Panc1 (cell line): Measurements from ENCODE around the gene TSPAN33. TPM values are rescaled to one million over a fixed set of nuclear protein-coding genes. Genes with fewer than 3 reads are reported as not detected.
"Not testable (repeated sequence)": the region's sequence is repeated elsewhere in the genome, so short reads cannot be mapped to it uniquely, and the experiment has no call there.

ENCODE experiments used
- ATAC-seq: fragments of 200-7000 bp; cut with Tn5 transposase; 2 replicates; pipeline ENCODE4 v1.9.1; 2020; ENCODE audit warnings: mild to moderate bottlenecking, moderate library complexity
- BruUV-seq: library from RNA; stranded (reverse); fragments of 400-500 nt; replicated peaks from 2 replicates; lab custom pipeline; 2021; lab: Mats Ljungman, UMichigan
- CTCF ChIA-PET: fragments of 300-600 bp; sonication (Branson Sonifier 250); formaldehyde crosslinking; loops from one replicate; lab custom pipeline; 2022; ENCODE audit warnings: antibody characterized with exemption; lab: Charles Lee
- POLR2A ChIA-PET: fragments of 300-600 bp; sonication (Branson Sonifier 250); formaldehyde crosslinking; loops from one replicate; lab custom pipeline; 2022; ENCODE audit warnings: antibody characterized with exemption; lab: Charles Lee
- DNase-seq: peaks from one replicate; pipeline ENCODE4 v3.0.0-alpha.2; 2010; ENCODE audit warnings: low read depth, low spot score
- H3K27ac ChIP-seq: 2 replicates; pipeline ENCODE4 v1.5.1; 2011; ENCODE audit warnings: mild to moderate bottlenecking, low read length, inconsistent platforms
- H3K27me3 ChIP-seq: fragments of 200-500 bp; sonication (Bioruptor generic); 2 replicates; pipeline ENCODE4 v1.6.0; 2014; ENCODE audit warnings: low read length, inconsistent platforms; ENCODE audit not compliant: control insufficient read depth, insufficient read depth
- H3K36me3 ChIP-seq: fragments of 200-500 bp; sonication (Bioruptor generic); 2 replicates; pipeline ENCODE4 v1.5.1; 2014; ENCODE audit warnings: inconsistent platforms, mild to moderate bottlenecking, low read length, moderate library complexity; ENCODE audit not compliant: control insufficient read depth, insufficient read depth
- H3K4me1 ChIP-seq: 2 replicates; pipeline ENCODE4 v1.5.1; 2011; ENCODE audit warnings: inconsistent platforms, mild to moderate bottlenecking, low read length, moderate library complexity; ENCODE audit not compliant: control insufficient read depth, insufficient read depth
- H3K4me3 ChIP-seq, 2 experiments: 2 replicates each; pipeline ENCODE4 v1.5.1; 2011 to 2012; ENCODE audit warnings: low read depth in 2 of 2, low read length in 2 of 2, mild to moderate bottlenecking in 2 of 2, inconsistent platforms in 1 of 2, moderate library complexity in 1 of 2
- H3K9me3 ChIP-seq: fragments of 200-500 bp; sonication (Bioruptor generic); 2 replicates; pipeline ENCODE4 v1.5.1; 2014; ENCODE audit warnings: low read depth, mild to moderate bottlenecking, inconsistent platforms, low read length, moderate library complexity; ENCODE audit not compliant: control insufficient read depth, insufficient read depth
- CTCF ChIP-seq: fragments of 450-650 bp; IDR thresholded peaks from 2 replicates; pipeline ENCODE4 v1.5.1; 2017; ENCODE audit warnings: mild to moderate bottlenecking
- POLR2AphosphoS5 ChIP-seq: IDR thresholded peaks from 2 replicates; pipeline ENCODE4 v1.6.1; 2012; ENCODE audit warnings: mild to moderate bottlenecking, low read depth, low read length, moderate library complexity
- REST ChIP-seq, 2 experiments: IDR thresholded peaks; 2 replicates each; pipeline ENCODE4 v1.6.1; 2011 to 2012; ENCODE audit warnings: low read depth in 2 of 2, control low read depth in 1 of 2, low read length in 1 of 2, mild to moderate bottlenecking in 1 of 2, moderate library complexity in 1 of 2; ENCODE audit not compliant: insufficient read depth in 1 of 2
- SIN3A ChIP-seq: IDR thresholded peaks from 2 replicates; pipeline ENCODE4 v1.6.1; 2012; ENCODE audit warnings: low read depth, mild to moderate bottlenecking, low read length, moderate library complexity, borderline replicate concordance; ENCODE audit not compliant: insufficient read depth
- TCF7L2 ChIP-seq: IDR thresholded peaks from 2 replicates; pipeline ENCODE4 v1.6.1; 2011; ENCODE audit warnings: mild to moderate bottlenecking, low read depth, low read length, inconsistent platforms
- in situ Hi-C: cut with HindIII; loops from 2 replicates; pipeline ENCODE4 v1.10.0; 2016; ENCODE audit warnings: low sequenced_read_pairs, low pct_unique_long_range_greater_than_20kb
- intact Hi-C: fragments of 100-400 bp; cut with micrococcal nuclease; formaldehyde crosslinking; loops from one replicate; pipeline ENCODE4 v1.10.0; 2022; ENCODE audit not compliant: unreplicated experiment
- total RNA-seq: library from RNA; stranded (reverse); gene quantifications from one replicate; pipeline ENCODE4 v1.2.1, GENCODE V29; 2021; ENCODE audit not compliant: unreplicated experiment

The TSPAN33 gene
- total RNA-seq, 1 experiment from 2014 or later: 5.4 TPM

- TF ChIP-seq POLR2AphosphoS5: no peak
- no peak for TF ChIP-seq CTCF
- no peak for TF ChIP-seq REST (IDR thresholded peaks at IDR 0.05; ENCODE audit: insufficient read depth in 1 of 2, low read depth in 2 of 2, low read length in 1 of 2)
- TF ChIP-seq TCF7L2: no peak
- TF ChIP-seq SIN3A: no peak
- Histone ChIP-seq H3K27me3 (no peaks in the 10 kb centered on the region), H3K4me3 (no peak overlapping the region), H3K4me1 (no peaks in the 10 kb centered on the region), H3K27ac (no peak overlapping the region), H3K36me3 (no peaks in the 10 kb centered on the region), H3K9me3 (peaks cover 4% of the 10 kb centered on the region; the same call in 1 of the 2 replicates)
- in situ Hi-C loops (no loop called here), intact Hi-C loops (no loop called here)
- ChIA-PET CTCF (no interaction called here), POLR2A (no interaction called here)
- BruUV-seq: no TSS peak
- ATAC-seq (no peak), DNase-seq (no peak)
Observed at GRCh38 chr7:129118182-129118581, 26.3 kb upstream of the TSPAN33 start.

- ATAC-seq (no peak), DNase-seq (no peak)
- TF ChIP-seq REST (IDR thresholded peaks at IDR 0.05; ENCODE audit: insufficient read depth in 1 of 2, low read depth in 2 of 2, low read length in 1 of 2) (no peak), POLR2AphosphoS5 (no peak), TCF7L2 (no peak), SIN3A (no peak), CTCF (no peak)
- Histone ChIP-seq H3K27ac (no peak overlapping the region), H3K4me3 (no peak overlapping the region), H3K4me1 (no peaks in the 10 kb centered on the region), H3K36me3 (no peaks in the 10 kb centered on the region), H3K9me3 (peaks cover 4% of the 10 kb centered on the region; the same call in 1 of the 2 replicates), H3K27me3 (no peaks in the 10 kb centered on the region)
- in situ Hi-C loops (no loop called here), intact Hi-C loops (no loop called here)
- POLR2A ChIA-PET: no interaction called here
- CTCF ChIA-PET: no interaction called here
- no TSS peak for BruUV-seq
Observed at GRCh38 chr7:129118976-129119375, 25.5 kb upstream of the TSPAN33 start.

- CTCF ChIA-PET, H3K9me3 ChIP-seq, H3K4me3 ChIP-seq, DNase-seq, H3K36me3 ChIP-seq, H3K27me3 ChIP-seq, in situ Hi-C loops, intact Hi-C loops, POLR2A ChIA-PET, BruUV-seq, H3K27ac ChIP-seq, ATAC-seq, H3K4me1 ChIP-seq: not testable (repeated sequence)
Observed at GRCh38 chr7:129121501-129122077, 22.9 kb upstream of the TSPAN33 start.
